GM21825 (cell line): ENCODE data around the gene ZNF837.
"Not testable (repeated sequence)": the region's sequence is repeated elsewhere in the genome, so short reads cannot be mapped to it uniquely, and the experiment has no call there.

Experiments used
- ATAC-seq: cut with Tn5 transposase; IDR thresholded peaks from one replicate; pipeline ENCODE4 v1.9.1; 2021; ENCODE audit warnings: mild to moderate bottlenecking, moderate library complexity; ENCODE audit not compliant: unreplicated experiment

Gene ZNF837

GRCh38 chr19:58396691-58397532 lies 16.1 kb upstream of the ZNF837 start:
- no peak for ATAC-seq

GRCh38 chr19:58395979-58396627 lies 15.3 kb upstream of the ZNF837 start:
- no peak for ATAC-seq

DNA sequence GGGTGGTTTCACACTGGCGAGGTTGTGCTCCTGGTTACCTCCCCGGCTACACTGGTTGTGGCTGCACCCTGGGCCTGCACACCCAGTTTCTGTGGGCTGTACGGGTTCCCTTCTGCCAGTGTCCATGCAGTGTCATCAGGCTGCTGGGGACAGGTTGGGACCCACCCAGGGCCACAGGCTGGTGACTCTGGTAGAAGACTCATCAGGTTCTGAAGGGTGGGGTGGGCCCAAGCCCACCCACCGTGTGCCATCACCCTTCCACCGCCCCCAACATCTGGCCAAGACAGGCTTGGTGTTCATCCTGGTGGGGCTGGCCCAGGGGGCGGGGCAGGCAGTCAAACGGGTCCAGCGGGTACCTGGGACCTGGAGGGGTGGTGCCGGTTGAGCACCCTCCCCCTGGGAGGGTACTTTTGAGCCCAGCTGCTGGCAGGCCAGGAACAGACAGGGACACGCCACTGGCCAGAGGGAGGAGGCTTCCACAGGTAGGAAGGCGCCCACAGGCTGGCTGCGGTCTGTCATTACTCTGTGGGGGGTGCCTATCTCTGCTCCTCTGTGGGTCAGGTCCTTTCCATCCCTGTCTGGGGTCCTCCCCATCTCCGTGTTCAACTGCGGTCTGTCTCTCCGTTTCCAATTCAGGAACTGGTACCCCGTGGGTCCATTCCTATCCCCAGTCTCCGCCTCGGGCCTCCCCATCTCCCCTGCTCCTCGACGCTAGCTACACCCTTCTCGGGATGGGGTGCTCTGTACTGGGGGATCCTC lies 14.6 kb upstream of the ZNF837 start, which contains the start of gene RNF225:
TSS of gene RNF225 (plus strand) at position 437 of the 759 bp plus-strand sequence. CDS start 434 bp downstream, outside the sequence.
- ATAC-seq = no peak

DNA sequence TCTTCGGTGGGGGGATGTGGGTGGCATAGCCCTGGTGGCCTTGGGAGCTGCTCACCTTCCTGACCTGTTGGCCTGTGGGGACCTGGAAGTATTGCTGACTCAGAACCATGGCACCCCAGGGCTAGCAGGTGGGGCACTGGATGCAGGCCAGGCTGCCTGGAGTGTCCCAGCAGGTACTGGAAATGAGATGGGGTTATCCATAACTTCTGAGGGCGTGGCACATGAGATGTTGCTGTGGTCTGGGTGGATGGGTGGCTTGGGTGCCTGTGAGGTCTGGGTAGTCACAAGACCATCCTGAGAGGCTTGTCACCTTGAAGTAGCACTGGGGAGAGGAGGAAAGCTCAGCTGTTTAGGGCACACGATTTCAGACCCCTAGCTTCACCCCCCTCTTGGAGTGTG lies 14.0 kb upstream of the ZNF837 start:
- no peak for ATAC-seq

- ATAC-seq = no peak
Measured at GRCh38 chr19:58393725-58394033, 12.8 kb upstream of the ZNF837 start.

GRCh38 chr19:58392945-58393724 lies 12.3 kb upstream of the ZNF837 start:
- ATAC-seq = no peak

DNA sequence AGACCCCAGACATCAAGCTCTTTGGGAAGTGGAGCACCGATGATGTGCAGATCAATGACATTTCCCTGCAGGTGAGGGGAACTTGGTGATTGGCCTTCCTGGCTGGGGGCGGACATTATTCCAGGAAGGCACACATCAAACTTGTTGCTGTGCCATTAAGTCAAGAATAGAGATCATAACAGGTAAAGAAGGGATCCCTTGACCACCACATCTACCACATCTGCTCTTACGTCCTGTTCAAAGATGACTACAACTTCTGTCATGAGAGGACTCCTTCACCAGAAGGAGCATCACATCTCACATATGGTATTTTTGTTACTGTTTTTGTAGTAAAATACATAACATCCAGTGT lies 7.3 kb upstream of the ZNF837 start:
- ATAC-seq = no peak

DNA sequence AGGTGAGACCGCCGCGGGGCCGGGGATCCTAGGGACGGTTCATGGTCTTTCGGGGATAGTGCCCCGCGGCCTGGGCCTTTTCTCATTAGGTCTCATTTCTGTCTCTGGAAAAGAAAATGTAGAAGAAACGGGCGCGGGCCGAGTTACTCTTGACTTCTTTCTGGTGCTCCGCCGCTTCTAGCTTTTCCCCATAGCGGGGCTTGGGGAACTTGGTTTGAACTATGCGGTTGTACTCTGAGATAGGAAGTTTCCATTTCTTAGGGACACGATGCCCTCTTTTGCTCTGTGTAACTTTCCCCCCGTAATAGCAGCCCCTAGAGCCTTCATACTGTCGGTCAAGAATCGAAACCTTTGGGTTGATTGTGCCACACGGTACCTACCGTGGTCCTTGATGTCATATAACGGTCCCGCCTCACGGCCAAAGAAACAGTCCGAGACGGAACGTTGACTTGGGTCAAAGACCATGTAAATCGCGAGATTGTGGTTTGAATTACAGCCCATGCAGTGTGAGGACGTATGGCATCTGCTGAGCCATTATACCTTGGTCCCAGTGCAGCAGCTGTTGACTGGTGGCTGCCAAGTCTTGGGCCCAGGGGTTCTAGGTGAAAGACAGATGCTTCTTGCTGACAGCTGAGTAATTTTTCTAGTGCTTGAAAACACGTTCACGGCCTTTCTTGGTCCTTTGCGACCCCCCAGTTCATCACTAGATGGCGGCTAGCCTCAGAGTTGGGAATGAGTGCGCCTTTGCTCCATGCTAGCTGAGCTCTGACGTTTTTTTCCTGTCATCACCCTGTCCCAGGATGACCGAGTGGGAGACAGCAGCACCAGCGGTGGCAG lies 6.7 kb upstream of the ZNF837 start:
- ATAC-seq = no peak

DNA sequence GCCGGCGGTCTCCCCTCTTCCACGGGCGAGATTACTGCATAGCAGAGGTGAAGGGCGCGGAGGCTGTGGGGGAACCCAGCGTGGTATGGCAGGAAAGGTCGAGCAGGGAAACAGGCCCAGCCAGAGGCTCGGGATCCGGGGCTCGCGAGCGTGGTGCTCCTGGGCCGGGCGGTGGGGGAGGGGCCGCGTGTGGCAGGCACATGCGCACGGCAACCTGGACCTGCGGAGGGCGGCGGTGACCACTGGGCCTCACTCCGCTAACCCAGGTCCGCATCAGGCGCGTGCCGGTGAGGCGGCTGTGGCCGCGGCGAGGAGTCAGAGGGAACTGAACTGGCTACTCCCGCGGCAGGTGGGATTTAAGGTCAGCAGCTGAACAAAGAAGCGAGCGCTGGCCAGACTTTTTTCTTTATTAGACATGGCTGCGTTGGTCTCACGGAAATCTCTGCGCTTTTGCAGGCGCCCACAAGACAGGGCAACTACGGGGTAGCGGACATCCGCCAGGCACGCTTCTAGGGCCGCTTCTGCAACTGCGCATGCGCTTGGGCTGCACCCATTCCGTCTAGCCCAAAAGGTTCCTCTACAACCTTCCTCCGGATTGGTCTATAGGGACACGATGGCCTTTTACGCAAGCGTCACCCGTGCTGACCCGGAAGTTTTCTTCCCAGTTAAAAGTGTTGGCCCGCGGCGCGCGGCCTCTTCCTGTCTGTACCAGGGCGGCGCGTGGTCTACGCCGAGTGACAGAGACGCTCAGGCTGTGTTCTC lies 5.9 kb upstream of the ZNF837 start, which contains the start of gene RPS5:
TSS of gene RPS5 (plus strand) at position 694 of the 762 bp plus-strand sequence. CDS start 869 bp downstream, outside the sequence.
- peak; percentile 81 for ATAC-seq

GRCh38 chr19:58385891-58386575 lies 5.2 kb upstream of the ZNF837 start:
- ATAC-seq = peak; percentile 13

GRCh38 chr19:58385313-58385890 lies 4.6 kb upstream of the ZNF837 start:
- no peak for ATAC-seq

GRCh38 chr19:58382997-58383603 lies 2.3 kb upstream of the ZNF837 start:
- no peak for ATAC-seq

DNA sequence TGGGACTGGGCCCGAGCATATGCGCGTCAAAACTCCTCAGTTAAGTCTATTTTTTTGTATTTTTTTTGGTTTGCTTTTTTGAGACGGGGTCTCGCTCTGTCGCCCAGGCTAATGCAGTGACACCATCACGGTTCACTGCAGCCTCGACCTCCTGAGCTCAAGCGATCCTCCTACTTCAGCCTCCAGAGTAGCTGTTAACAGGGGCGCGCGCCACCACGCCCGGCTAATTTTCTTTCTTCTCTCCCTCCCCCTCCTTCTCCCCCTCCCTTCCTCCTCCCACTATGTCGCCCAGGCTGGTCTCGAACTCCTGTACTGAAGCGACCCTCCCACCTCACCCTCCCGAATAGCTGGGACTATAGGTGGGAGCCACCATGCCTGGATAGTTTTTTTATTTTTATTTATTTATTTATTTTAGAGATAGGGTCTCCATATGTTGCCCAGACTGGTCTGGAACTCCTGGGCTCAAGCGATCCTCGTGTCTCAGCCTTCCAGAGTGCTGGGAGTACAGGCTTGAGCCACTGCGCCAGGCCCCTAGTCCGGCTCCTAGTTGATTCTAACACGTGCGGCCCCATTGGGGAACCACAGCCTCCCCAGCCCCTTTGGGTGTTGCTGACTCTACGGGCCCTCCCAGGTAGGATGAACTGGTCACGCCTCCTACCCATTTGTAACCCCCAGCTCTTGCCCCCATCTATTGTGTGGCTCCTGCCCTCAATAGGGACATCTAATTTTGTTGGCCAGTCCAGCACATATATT lies 806 bp upstream of the ZNF837 start:
- ATAC-seq = no peak

DNA sequence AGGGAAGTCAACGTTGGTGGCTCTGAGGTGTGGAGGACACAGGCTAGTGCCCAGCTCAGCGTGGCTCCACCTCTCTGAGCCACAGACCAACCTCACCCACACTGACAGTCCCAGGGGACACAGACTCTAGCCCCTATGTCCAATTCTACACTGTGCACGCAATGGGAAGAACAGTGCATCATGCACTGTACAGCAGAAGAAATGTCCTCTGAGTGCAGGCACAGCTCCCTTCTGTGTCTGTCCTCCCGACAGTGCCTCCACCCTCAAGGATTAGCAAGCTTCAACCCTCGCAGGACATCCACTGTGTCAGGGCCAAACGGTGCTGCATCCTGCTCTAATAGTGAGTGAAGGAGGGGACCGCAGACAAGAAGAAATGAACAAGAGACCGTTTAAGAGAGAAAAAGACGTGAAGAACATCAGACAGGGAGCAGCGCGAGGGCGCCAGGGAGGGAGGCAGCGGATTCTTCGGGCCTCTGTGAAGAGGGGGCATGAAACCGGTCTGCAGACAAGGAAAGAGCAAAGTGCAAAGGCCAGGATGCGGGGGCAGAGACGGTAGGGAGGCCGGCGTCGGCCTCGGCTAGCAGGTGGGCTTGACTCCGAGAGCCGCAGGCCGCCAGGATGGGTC lies 681 bp downstream of the ZNF837 start:
- ATAC-seq = no peak

DNA sequence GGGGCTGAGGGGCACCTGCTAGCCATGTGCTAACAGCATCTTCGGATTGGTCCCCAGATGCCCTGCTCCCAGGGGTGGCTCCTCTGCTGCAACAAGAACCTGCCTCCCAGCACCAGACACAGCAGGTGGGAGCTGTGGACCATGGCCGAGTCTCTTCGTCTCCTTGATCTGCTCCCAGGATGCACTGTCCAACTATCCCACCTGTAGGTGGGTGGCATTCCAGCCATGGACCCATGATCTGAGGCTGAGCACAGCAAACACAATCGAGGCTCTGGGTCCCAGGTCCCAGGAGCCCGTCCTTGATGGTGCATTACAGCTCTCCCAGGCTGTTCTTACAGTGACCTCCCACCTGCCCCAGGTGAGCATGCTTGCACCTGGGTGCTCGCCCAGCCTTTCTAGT lies 1.6 kb downstream of the ZNF837 start:
- ATAC-seq = no peak

DNA sequence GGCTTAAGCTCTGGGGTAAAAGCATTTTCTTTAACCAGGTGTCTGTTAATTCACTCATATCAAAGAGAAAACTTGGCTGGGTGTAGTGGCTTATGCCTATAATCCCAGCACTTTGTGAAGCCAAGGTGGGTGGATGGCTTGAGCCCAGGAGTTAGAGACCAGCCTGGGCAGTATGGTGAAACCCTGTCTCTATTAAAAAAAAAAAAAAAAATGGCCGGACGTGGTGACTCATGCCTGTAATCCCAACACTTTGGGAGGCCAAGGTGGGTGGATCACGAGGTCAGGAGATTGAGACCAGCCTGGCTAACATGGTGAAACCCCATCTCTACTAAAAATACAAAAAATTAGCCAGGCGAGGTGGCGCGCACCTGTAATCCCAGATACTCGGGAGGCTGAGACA lies 4.1 kb downstream of the ZNF837 start:
- ATAC-seq = not testable (repeated sequence)

DNA sequence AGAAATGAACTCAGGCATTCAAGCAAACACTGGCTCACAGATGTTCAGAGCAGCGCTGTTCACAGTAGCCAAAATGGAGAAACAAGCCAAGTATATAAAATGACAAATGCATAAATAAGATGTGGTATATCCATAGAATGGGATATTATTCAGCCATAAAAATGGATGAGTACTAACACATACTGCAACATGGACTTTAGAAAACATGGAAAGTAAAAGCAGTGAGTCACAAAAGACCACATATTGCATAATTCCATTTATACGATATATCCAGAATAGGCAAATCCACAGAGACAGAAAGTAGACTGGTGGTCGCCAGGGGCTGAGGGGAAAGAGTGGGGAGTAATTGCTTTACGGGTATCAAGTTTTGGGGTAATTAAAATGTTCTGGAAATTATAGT lies 6.6 kb downstream of the ZNF837 start:
- ATAC-seq = no peak
